A204.1 (cell line): Measurements from ENCODE around the gene ZC2HC1C.

Source experiments
- FAIRE-seq: peaks from 2 replicates; lab custom pipeline; 2012; peaks lifted over from hg19 to GRCh38; lab: Jason Lieb, UNC

The ZC2HC1C gene

GRCh38 chr14:75069121-75069810, at the start of gene ZC2HC1C:
Gene ZC2HC1C, plus strand, starts transcription at chr14:75069641. Its CDS starts 933 bp downstream, at chr14:75070574.
- FAIRE-seq = no peak

GRCh38 chr14:75022655-75023054, 46.8 kb upstream of the ZC2HC1C start:
- FAIRE-seq = no peak

- no peak for FAIRE-seq
Measured at GRCh38 chr14:75023108-75023507, 46.3 kb upstream of the ZC2HC1C start.

- FAIRE-seq = no peak
Measured at GRCh38 chr14:75025082-75025481, 44.4 kb upstream of the ZC2HC1C start.

- no peak for FAIRE-seq
Measured at GRCh38 chr14:75025876-75026275, 43.6 kb upstream of the ZC2HC1C start.

GRCh38 chr14:75030147-75030546, 39.3 kb upstream of the ZC2HC1C start:
- FAIRE-seq = no peak

- FAIRE-seq = no peak
Measured at GRCh38 chr14:75032939-75033338, 36.5 kb upstream of the ZC2HC1C start.

GRCh38 chr14:75040507-75040906, 28.9 kb upstream of the ZC2HC1C start:
- no peak for FAIRE-seq

- no peak for FAIRE-seq
Measured at GRCh38 chr14:75040959-75041358, 28.5 kb upstream of the ZC2HC1C start.

GRCh38 chr14:75041613-75042012, 27.8 kb upstream of the ZC2HC1C start:
- no peak for FAIRE-seq

- no peak for FAIRE-seq
Measured at GRCh38 chr14:75042035-75042434, 27.4 kb upstream of the ZC2HC1C start.

- FAIRE-seq = no peak
Measured at GRCh38 chr14:75044322-75044721, 25.1 kb upstream of the ZC2HC1C start.

- FAIRE-seq = no peak
Measured at GRCh38 chr14:75044752-75045151, 24.7 kb upstream of the ZC2HC1C start.

- no peak for FAIRE-seq
Measured at GRCh38 chr14:75046275-75046674, 23.2 kb upstream of the ZC2HC1C start.

- FAIRE-seq = no peak
Measured at GRCh38 chr14:75046899-75047298, 22.5 kb upstream of the ZC2HC1C start.

- no peak for FAIRE-seq
Measured at GRCh38 chr14:75047506-75047905, 21.9 kb upstream of the ZC2HC1C start.

GRCh38 chr14:75048101-75048500, 21.3 kb upstream of the ZC2HC1C start:
- no peak for FAIRE-seq

- no peak for FAIRE-seq
Measured at GRCh38 chr14:75049136-75049535, 20.3 kb upstream of the ZC2HC1C start.

- no peak for FAIRE-seq
Measured at GRCh38 chr14:75049731-75050201, 19.7 kb upstream of the ZC2HC1C start.

GRCh38 chr14:75050852-75051555, 18.4 kb upstream of the ZC2HC1C start, which contains the start of gene MLH3:
Gene MLH3, minus strand, starts transcription at chr14:75051467. Its CDS starts 1,812 bp downstream, at chr14:75049655.
- no peak for FAIRE-seq

GRCh38 chr14:75051556-75051899, 17.9 kb upstream of the ZC2HC1C start:
- peak; percentile 67 for FAIRE-seq

GRCh38 chr14:75053396-75054291, 15.8 kb upstream of the ZC2HC1C start:
- FAIRE-seq = no peak

GRCh38 chr14:75054421-75054820, 15.0 kb upstream of the ZC2HC1C start:
- FAIRE-seq = no peak
